ENCODE data around the gene MEIOC. TPM values are rescaled to one million over a fixed set of nuclear protein-coding genes. Genes with fewer than 3 reads are reported as not detected.
A peak's percentile ranks its signal among the peaks of the same experiment; 100 is the strongest.

MEIOC gene
- total and polyA plus RNA-seq, 9 of the 15 experiments (the other 6 are each of a cell fraction or from before 2014, with no cell fraction given), result 0.04 to 0.23 (median 0.06) TPM; not detected in 5

DNA sequence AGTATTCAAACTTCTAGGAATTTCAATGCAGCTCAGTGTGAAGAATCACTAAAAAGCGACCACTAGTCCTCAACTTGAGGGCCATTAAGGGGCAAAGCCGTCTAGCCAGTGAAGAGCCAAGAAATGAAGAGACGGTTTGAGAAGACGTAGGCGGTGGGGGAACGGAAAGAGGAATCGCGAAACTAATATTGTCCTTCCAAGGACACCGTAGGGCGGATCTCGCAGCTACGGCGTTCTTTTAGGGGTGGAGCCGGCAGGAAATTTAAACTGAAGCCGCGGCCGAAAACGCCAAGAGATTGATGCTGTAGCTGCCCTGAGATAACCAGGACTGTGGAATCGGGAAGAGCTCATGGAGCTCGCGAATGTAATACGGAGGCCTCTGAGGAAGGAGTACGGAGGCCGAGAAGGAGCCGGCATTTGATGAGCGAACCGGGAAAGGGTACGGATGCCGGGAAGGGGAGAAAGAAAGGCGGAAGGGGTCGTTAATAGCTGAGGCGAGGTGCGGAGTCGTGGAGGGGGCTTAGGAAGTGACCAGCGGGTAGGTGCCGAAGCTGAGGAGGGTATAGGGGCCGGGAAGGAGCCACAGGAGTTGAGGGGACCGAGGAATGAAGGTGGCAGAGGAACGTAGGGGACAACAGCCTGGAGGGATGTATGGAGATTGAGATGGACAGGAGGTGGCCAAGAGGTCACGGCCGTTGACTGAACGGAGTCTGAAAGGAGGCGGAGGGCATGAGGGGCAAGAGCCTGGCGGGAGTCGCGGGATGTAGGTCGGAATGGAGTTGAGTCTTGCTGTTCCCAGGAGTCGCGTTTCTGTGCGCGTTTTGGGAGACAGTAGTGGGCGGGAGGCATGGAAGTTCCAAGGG is 52.4 kb downstream of the MEIOC start, which contains the start of gene DBF4B (continued):
- TF ChIP-seq MYC (IDR thresholded peaks at IDR 0.05; ENCODE audit: low read depth, low read length) (no peak; the same call in 1 of the 2 replicates), MYC (CRISPR knock-in tag; IDR thresholded peaks at IDR 0.05; ENCODE audit: borderline replicate concordance, low read depth) (no peak), BRD4 (IDR thresholded peaks at IDR 0.05) (0 out of 2 replicates have a peak, but pooled peaks have one; percentile 54), FUS (optimal IDR thresholded peaks at IDR 0.05; ENCODE audit: low read depth, low read length) (no peak), RBM17 (IDR thresholded peaks at IDR 0.05; ENCODE audit: borderline replicate concordance, low read depth, low read length) (no peak), GATAD2A (IDR thresholded peaks at IDR 0.05) (no peak), TAL1 (IDR thresholded peaks at IDR 0.05) (no peak), HDAC3 (IDR thresholded peaks at IDR 0.05; ENCODE audit: borderline replicate concordance, partially characterized antibody) (no peak), ATF1 (CRISPR knock-in tag; IDR thresholded peaks at IDR 0.05) (no peak), ATF1 (tag; IDR thresholded peaks at IDR 0.05) (peak; percentile 88), ETV1 (tag; conservative IDR thresholded peaks at IDR 0.05; ENCODE audit: low read depth) (peak; percentile 81), ZNF124 (CRISPR knock-in tag; IDR thresholded peaks at IDR 0.05) (no peak), NEUROD1 (IDR thresholded peaks at IDR 0.05; ENCODE audit: borderline replicate concordance, low read depth, low read length, partially characterized antibody) (peak; percentile 65), PCBP1 (IDR thresholded peaks at IDR 0.05; ENCODE audit: low read depth, low read length, poor library complexity, severe bottlenecking) (no peak), KLF13 (tag; IDR thresholded peaks at IDR 0.05; ENCODE audit: borderline replicate concordance, low read depth) (no peak), SMARCC2 (IDR thresholded peaks at IDR 0.05; ENCODE audit: low read depth) (no peak), EWSR1 (IDR thresholded peaks at IDR 0.05; ENCODE audit: borderline replicate concordance, low read depth, partially characterized antibody) (no peak), POLR2A (conservative IDR thresholded peaks at IDR 0.05) (peak; percentile 92)
- TF ChIP-seq, protein P1, sequence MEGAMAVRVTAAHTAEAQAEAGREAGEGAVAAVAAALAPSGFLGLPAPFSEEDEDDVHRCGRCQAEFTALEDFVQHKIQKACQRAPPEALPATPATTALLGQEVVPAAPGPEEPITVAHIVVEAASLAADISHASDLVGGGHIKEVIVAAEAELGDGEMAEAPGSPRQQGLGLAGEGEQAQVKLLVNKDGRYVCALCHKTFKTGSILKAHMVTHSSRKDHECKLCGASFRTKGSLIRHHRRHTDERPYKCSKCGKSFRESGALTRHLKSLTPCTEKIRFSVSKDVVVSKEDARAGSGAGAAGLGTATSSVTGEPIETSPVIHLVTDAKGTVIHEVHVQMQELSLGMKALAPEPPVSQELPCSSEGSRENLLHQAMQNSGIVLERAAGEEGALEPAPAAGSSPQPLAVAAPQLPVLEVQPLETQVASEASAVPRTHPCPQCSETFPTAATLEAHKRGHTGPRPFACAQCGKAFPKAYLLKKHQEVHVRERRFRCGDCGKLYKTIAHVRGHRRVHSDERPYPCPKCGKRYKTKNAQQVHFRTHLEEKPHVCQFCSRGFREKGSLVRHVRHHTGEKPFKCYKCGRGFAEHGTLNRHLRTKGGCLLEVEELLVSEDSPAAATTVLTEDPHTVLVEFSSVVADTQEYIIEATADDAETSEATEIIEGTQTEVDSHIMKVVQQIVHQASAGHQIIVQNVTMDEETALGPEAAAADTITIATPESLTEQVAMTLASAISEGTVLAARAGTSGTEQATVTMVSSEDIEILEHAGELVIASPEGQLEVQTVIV (CRISPR knock-in tag; IDR thresholded peaks at IDR 0.05; ENCODE audit: borderline replicate concordance), result no peak
- TF ChIP-seq, protein P2, sequence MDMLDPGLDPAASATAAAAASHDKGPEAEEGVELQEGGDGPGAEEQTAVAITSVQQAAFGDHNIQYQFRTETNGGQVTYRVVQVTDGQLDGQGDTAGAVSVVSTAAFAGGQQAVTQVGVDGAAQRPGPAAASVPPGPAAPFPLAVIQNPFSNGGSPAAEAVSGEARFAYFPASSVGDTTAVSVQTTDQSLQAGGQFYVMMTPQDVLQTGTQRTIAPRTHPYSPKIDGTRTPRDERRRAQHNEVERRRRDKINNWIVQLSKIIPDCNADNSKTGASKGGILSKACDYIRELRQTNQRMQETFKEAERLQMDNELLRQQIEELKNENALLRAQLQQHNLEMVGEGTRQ (CRISPR knock-in tag; IDR thresholded peaks at IDR 0.05), result no peak
- TF ChIP-seq, protein P3, sequence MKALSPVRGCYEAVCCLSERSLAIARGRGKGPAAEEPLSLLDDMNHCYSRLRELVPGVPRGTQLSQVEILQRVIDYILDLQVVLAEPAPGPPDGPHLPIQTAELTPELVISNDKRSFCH (CRISPR knock-in tag; IDR thresholded peaks at IDR 0.05), result no peak
- TF ChIP-seq, protein P3 (tag; IDR thresholded peaks at IDR 0.05), result no peak
- TF ChIP-seq, protein P4, sequence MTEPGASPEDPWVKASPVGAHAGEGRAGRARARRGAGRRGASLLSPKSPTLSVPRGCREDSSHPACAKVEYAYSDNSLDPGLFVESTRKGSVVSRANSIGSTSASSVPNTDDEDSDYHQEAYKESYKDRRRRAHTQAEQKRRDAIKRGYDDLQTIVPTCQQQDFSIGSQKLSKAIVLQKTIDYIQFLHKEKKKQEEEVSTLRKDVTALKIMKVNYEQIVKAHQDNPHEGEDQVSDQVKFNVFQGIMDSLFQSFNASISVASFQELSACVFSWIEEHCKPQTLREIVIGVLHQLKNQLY (CRISPR knock-in tag; conservative IDR thresholded peaks at IDR 0.05), result no peak

All from K562 (cell line).